ENCODE results near the gene CD3D. TPM values are rescaled to one million over a fixed set of nuclear protein-coding genes. Genes with fewer than 3 reads are reported as not detected.

Gene CD3D
- total and polyA plus RNA-seq, 2 donors (not counting 1 experiment from before 2014, with no cell fraction given) = not detected

DNA sequence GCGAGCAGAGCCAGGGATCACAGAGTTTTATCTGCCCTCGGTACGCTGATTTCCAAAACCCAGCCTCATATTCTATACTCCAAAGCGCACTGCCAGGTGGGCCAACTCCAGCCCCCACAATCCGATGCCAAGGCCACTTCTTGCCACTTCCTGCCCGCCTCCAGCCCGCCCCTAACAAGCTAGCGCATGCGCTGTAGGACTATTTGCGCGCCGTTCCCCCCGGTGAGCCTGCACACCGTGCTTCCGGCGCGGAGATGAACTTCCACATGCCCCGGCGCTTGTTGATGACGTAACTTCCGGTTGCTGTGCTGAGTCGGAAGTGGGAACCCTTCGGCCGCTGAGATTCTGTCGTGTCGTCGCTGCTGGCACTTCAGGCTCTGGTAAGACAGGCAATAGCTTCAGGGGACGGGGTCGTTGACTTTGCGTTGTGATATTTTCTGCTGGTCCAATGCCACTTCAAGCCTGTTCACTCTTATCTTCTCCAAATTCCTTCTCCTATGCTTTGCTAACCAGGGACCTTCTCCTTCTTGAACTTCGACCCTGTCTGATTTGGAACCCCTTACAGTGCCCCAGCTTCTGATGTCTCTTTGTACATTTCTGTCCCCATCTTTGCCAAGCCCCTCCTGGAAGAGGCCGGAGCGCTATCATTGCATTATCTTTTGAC lies 16.9 kb upstream of the CD3D start, which contains the start of gene UBE4A:
Gene UBE4A (plus strand): TSS at position 306 of the 664 bp plus-strand sequence. CDS start 5,481 bp downstream, outside the sequence.
- Histone ChIP-seq H3K4me2 (ENCODE audit: extremely low read depth, insufficient read depth, low read length) (peak within 1 kb of the TSS; percentile 81), H3K4me1 (ENCODE audit: control insufficient read depth, extremely low read depth, insufficient read depth, low read length) (no peaks in the 10 kb centered on the region), H3K9me3 (ENCODE audit: control insufficient read depth, insufficient read depth, low read depth, low read length) (no peaks in the 10 kb centered on the region), H4K20me1 (ENCODE audit: control insufficient read depth, extremely low read depth, insufficient read depth, low read length) (no peaks in the 10 kb centered on the region), H2AFZ (ENCODE audit: low read length) (peak within 1 kb of the TSS; percentile 99), H3K27ac (ENCODE audit: insufficient read depth, low read length) (peak within 1 kb of the TSS; percentile 73), H3K79me2 (ENCODE audit: control insufficient read depth, insufficient read depth, low read length) (peaks cover 38% of the 10 kb centered on the region), H3K36me3 (ENCODE audit: control insufficient read depth, insufficient read depth, low read length) (no peaks in the 10 kb centered on the region), H3K27me3 (ENCODE audit: control insufficient read depth, insufficient read depth, low read length) (no peaks in the 10 kb centered on the region), H3K4me3 (replicated peaks in 1 of 4; ENCODE audit: control extremely low read depth in 1 of 4, insufficient read depth in 1 of 4, low read depth in 3 of 4, low read length in 4 of 4) (peak within 1 kb of the TSS; percentile 82 to 98 (median 92)), H3K9ac (ENCODE audit: insufficient read depth, low read length) (peak within 1 kb of the TSS; percentile 73)
- no peak for TF ChIP-seq CTCF (conservative IDR thresholded peaks at IDR 0.05 in 1 of 2, IDR thresholded peaks at IDR 0.05 in 1 of 2; ENCODE audit: low read depth in 1 of 2, low read length in 2 of 2)
- TF ChIP-seq EZH2 (IDR thresholded peaks at IDR 0.05; ENCODE audit: low read length, missing control alignments) = no peak
- DNase-seq (ENCODE audit: low read depth in 2 of 2) = peak; percentile 91 to 95

- Histone ChIP-seq H3K4me1 (ENCODE audit: control insufficient read depth, extremely low read depth, insufficient read depth, low read length) (no peaks in the 10 kb centered on the region), H3K4me2 (ENCODE audit: extremely low read depth, insufficient read depth, low read length) (no peak overlapping the region), H3K4me3 (replicated peaks in 1 of 4; ENCODE audit: control extremely low read depth in 1 of 4, insufficient read depth in 1 of 4, low read depth in 3 of 4, low read length in 4 of 4) (no peak overlapping the region), H2AFZ (ENCODE audit: low read length) (no peak overlapping the region), H3K9ac (ENCODE audit: insufficient read depth, low read length) (no peak overlapping the region), H3K79me2 (ENCODE audit: control insufficient read depth, insufficient read depth, low read length) (peaks cover 32% of the 10 kb centered on the region), H3K27me3 (ENCODE audit: control insufficient read depth, insufficient read depth, low read length) (no peaks in the 10 kb centered on the region), H4K20me1 (ENCODE audit: control insufficient read depth, extremely low read depth, insufficient read depth, low read length) (no peaks in the 10 kb centered on the region), H3K36me3 (ENCODE audit: control insufficient read depth, insufficient read depth, low read length) (no peaks in the 10 kb centered on the region), H3K27ac (ENCODE audit: insufficient read depth, low read length) (no peak overlapping the region), H3K9me3 (ENCODE audit: control insufficient read depth, insufficient read depth, low read depth, low read length) (no peaks in the 10 kb centered on the region)
- TF ChIP-seq CTCF (conservative IDR thresholded peaks at IDR 0.05 in 1 of 2, IDR thresholded peaks at IDR 0.05 in 1 of 2; ENCODE audit: low read depth in 1 of 2, low read length in 2 of 2) (no peak), EZH2 (IDR thresholded peaks at IDR 0.05; ENCODE audit: low read length, missing control alignments) (no peak)
- DNase-seq (ENCODE audit: low read depth in 2 of 2) = no peak
Measured at GRCh38 chr11:118358071-118358470, 15.6 kb upstream of the CD3D start.

DNA sequence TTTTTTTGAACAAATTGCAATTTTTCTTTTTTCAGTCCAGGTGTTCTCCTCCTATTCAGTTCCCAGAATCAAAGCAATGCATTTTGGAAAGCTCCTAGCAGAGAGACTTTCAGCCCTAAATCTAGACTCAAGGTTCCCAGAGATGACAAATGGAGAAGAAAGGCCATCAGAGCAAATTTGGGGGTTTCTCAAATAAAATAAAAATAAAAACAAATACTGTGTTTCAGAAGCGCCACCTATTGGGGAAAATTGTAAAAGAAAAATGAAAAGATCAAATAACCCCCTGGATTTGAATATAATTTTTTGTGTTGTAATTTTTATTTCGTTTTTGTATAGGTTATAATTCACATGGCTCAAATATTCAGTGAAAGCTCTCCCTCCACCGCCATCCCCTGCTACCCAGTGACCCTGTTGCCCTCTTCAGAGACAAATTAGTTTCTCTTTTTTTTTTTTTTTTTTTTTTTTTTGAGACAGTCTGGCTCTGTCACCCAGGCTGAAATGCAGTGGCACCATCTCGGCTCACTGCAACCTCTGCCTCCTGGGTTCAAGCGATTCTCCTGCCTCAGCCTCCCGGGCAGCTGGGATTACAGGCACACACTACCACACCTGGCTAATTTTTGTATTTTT lies 10.7 kb upstream of the CD3D start:
- H3K9ac ChIP-seq (ENCODE audit: insufficient read depth, low read length) = no peak overlapping the region
- no peak overlapping the region for H2AFZ ChIP-seq (ENCODE audit: low read length)
- H3K36me3 ChIP-seq (ENCODE audit: control insufficient read depth, insufficient read depth, low read length) = no peaks in the 10 kb centered on the region
- H3K27ac ChIP-seq (ENCODE audit: insufficient read depth, low read length) = no peak overlapping the region
- no peaks in the 10 kb centered on the region for H4K20me1 ChIP-seq (ENCODE audit: control insufficient read depth, extremely low read depth, insufficient read depth, low read length)
- H3K4me1 ChIP-seq (ENCODE audit: control insufficient read depth, extremely low read depth, insufficient read depth, low read length) = no peaks in the 10 kb centered on the region
- no peak overlapping the region for H3K4me3 ChIP-seq (replicated peaks in 1 of 4; ENCODE audit: control extremely low read depth in 1 of 4, insufficient read depth in 1 of 4, low read depth in 3 of 4, low read length in 4 of 4)
- H3K9me3 ChIP-seq (ENCODE audit: control insufficient read depth, insufficient read depth, low read depth, low read length) = no peaks in the 10 kb centered on the region
- peaks cover 2% of the 10 kb centered on the region for H3K27me3 ChIP-seq (ENCODE audit: control insufficient read depth, insufficient read depth, low read length)
- no peak overlapping the region for H3K4me2 ChIP-seq (ENCODE audit: extremely low read depth, insufficient read depth, low read length)
- DNase-seq (ENCODE audit: low read depth in 2 of 2) = peak in 1 of 2 donors; percentile 38
- no peaks in the 10 kb centered on the region for H3K79me2 ChIP-seq (ENCODE audit: control insufficient read depth, insufficient read depth, low read length)
- no peak for TF ChIP-seq EZH2 (IDR thresholded peaks at IDR 0.05; ENCODE audit: low read length, missing control alignments)
- TF ChIP-seq CTCF (conservative IDR thresholded peaks at IDR 0.05 in 1 of 2, IDR thresholded peaks at IDR 0.05 in 1 of 2; ENCODE audit: low read depth in 1 of 2, low read length in 2 of 2) = peak in 1 of 2 donors; percentile 47

Data from fibroblast of lung (primary cell).